Measurements from ENCODE around the gene GSK3B.

GSK3B gene

DNA sequence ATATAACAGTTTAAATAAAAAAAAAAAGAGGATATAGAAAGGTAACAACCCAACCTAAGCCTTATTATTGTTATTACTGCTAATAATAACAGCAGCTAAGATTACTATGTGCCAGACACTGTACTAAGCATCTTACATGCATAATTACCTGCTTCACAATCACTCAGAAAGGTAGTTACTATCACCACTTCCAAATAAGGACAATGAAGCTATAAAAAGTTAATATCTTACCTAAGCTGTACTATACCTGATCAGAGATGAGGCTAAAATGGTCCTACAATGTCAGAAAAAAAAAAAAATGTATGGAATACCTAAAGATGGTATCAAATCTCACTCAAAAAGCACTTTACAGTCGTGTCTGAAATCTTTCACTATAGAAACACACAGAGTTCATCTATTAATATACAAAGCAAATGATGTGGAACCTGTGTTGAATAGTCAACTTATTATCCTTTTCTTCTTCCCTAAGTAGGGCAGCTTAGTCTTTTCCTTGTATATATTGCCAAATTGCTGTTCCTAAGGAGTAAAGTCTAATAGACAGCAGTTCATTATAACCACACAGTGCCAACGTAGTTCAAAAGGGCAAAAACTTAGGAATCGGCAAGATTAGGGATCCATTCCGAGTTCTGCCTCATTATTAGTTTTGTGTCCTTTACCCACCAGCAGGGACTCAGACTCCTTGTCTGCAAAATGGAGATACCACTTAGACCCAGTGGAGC is 23.8 kb downstream of the GSK3B start:
- TF ChIP-seq CTCF (IDR thresholded peaks at IDR 0.05; ENCODE audit: low read depth, low read length): no peak
- no peak overlapping the region for H3K4me3 ChIP-seq (ENCODE audit: low read depth, low read length)

DNA sequence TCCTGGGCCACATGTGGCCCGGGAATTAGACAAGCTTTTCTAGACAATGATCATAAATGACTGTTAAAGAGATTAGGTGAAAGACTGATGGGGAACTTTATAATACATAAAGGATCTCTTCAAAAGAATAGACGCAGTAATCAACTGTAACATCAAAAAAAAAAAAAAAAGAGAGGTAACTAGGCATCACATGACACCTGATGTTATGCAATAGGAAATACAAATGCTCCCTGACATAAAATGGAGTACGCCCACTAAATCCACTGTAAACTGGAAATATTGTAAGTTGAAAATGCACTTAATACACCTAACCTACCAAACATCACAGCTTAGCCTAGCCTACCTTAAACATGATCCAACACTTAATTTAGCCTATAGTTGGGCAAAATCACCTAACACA is 27.2 kb downstream of the GSK3B start:
- no peak overlapping the region for H3K4me3 ChIP-seq (ENCODE audit: low read depth, low read length)
- TF ChIP-seq CTCF (IDR thresholded peaks at IDR 0.05; ENCODE audit: low read depth, low read length): no peak

- no peak overlapping the region for H3K4me3 ChIP-seq (ENCODE audit: low read depth, low read length)
- TF ChIP-seq CTCF (IDR thresholded peaks at IDR 0.05; ENCODE audit: low read depth, low read length): no peak
These were observed 27.6 kb downstream of the GSK3B start for GRCh38 chr3:120066634-120067033.

DNA sequence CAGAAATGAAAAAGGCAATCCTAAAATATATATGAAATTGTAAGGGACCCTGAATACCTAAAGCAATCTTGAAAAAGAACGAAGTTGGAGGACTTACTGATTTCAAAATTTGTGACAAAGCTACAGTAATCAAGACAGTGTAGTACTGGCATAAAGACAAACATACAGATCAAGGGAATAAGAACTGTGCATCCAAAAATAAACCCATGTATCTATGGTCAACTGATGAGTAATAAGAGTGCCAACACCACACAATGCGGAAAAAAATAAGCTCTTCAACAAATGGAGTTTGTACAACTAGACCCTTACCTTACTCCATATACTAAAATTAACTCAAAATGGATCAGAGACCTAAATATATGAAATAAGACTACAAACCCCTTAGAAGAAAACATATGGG is 29.6 kb downstream of the GSK3B start:
- no peak overlapping the region for H3K4me3 ChIP-seq (ENCODE audit: low read depth, low read length)
- no peak for TF ChIP-seq CTCF (IDR thresholded peaks at IDR 0.05; ENCODE audit: low read depth, low read length)

DNA sequence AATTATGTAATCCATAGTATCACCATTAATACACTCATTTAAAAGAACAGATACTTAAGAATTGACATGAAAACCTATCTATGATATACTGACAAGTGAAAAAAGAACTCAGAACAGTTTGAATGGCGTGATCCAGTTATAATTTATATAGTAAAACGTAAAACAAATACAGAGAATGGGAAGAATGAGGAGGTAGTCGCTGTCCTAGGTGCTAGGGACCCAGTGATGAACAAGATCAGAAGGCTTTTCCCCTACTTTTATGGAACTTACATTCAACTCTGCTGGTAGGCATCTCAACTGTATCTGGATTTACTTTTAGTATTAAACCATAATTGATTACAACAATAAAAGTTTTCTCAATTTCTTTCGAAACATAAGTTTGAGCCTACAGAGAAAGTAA is 31.8 kb downstream of the GSK3B start:
- H3K4me3 ChIP-seq (ENCODE audit: low read depth, low read length): no peak overlapping the region
- no peak for TF ChIP-seq CTCF (IDR thresholded peaks at IDR 0.05; ENCODE audit: low read depth, low read length)

GRCh38 chr3:120059081-120059864 is 35.0 kb downstream of the GSK3B start:
- H3K4me3 ChIP-seq (ENCODE audit: low read depth, low read length): no peak overlapping the region
- no peak for TF ChIP-seq CTCF (IDR thresholded peaks at IDR 0.05; ENCODE audit: low read depth, low read length)

GRCh38 chr3:120057626-120058025 is 36.6 kb downstream of the GSK3B start:
- no peak overlapping the region for H3K4me3 ChIP-seq (ENCODE audit: low read depth, low read length)
- no peak for TF ChIP-seq CTCF (IDR thresholded peaks at IDR 0.05; ENCODE audit: low read depth, low read length)

Data from WI38 (cell line).